Erythroblast (primary cell): ENCODE measurements around the gene YPEL2.

ENCODE experiments used
- GATA1 ChIP-seq: IDR thresholded peaks from 2 replicates; pipeline ENCODE4 v1.6.1; 2011; ENCODE audit warnings: low read depth, mild to moderate bottlenecking, control low read depth, low read length, moderate library complexity
- POLR2A ChIP-seq: IDR thresholded peaks from 2 replicates; pipeline ENCODE4 v1.6.1; 2011; ENCODE audit warnings: mild to moderate bottlenecking, low read length

GRCh38 chr17:59357219-59357697, 25.8 kb downstream of the YPEL2 start:
- TF ChIP-seq POLR2A (no peak), GATA1 (no peak)
